PC-9 (cell line): ENCODE results near the gene STK24. TPM values are rescaled to one million over a fixed set of nuclear protein-coding genes. Genes with fewer than 3 reads are reported as not detected.

ENCODE experiments used
- BruUV-seq: library from RNA; stranded (reverse); fragments of 400-500 nt; replicated peaks from 2 replicates; lab custom pipeline; 2021; lab: Mats Ljungman, UMichigan
- CTCF ChIA-PET: fragments of 300-600 bp; sonication (Branson Sonifier 250); formaldehyde crosslinking; loops from one replicate; lab custom pipeline; 2022; ENCODE audit warnings: antibody characterized with exemption; lab: Charles Lee
- POLR2A ChIA-PET: fragments of 300-600 bp; sonication (Branson Sonifier 250); formaldehyde crosslinking; loops from one replicate; lab custom pipeline; 2022; ENCODE audit warnings: antibody characterized with exemption; ENCODE audit not compliant: unreplicated experiment; lab: Charles Lee
- DNase-seq, 2 experiments: peaks; one replicate each; pipeline versions ENCODE4 v3.0.0 to v3.0.0-alpha.2; 2015 to 2022; ENCODE audit warnings: mixed read lengths in 1 of 2
- H2AFZ ChIP-seq: fragments of 200-600 bp; sonication (generic); 2 replicates; pipeline ENCODE4 v1.8.1; 2017; ENCODE audit warnings: antibody characterized with exemption
- H3F3A ChIP-seq: fragments of 200-600 bp; sonication (generic); 2 replicates; pipeline ENCODE4 v1.8.1; 2017; ENCODE audit warnings: antibody characterized with exemption, mild to moderate bottlenecking, low read depth; ENCODE audit not compliant: insufficient read depth
- H3K27ac ChIP-seq: fragments of 200-600 bp; sonication (generic); 2 replicates; pipeline ENCODE4 v1.6.1; 2016; ENCODE audit warnings: mixed run types
- H3K27me3 ChIP-seq: fragments of 200-600 bp; sonication (generic); 2 replicates; pipeline ENCODE4 v1.6.1; 2016; ENCODE audit warnings: low read depth, mixed run types; ENCODE audit not compliant: insufficient read depth
- H3K36me3 ChIP-seq: fragments of 200-600 bp; sonication (generic); 2 replicates; pipeline ENCODE4 v1.6.1; 2016; ENCODE audit warnings: low read depth, mixed run types
- H3K4me1 ChIP-seq: fragments of 200-600 bp; sonication (generic); replicated peaks from 2 replicates; pipeline ENCODE4 v1.6.1; 2016; ENCODE audit warnings: mixed run types; ENCODE audit not compliant: insufficient read depth
- H3K4me2 ChIP-seq: fragments of 200-600 bp; sonication (generic); 2 replicates; pipeline ENCODE4 v1.6.1; 2017; ENCODE audit warnings: mixed run types
- H3K4me3 ChIP-seq: fragments of 200-600 bp; sonication (generic); 2 replicates; pipeline ENCODE4 v1.6.1; 2016; ENCODE audit warnings: mixed run types
- H3K79me2 ChIP-seq: fragments of 200-600 bp; sonication (generic); 2 replicates; pipeline ENCODE4 v1.6.1; 2017; ENCODE audit warnings: low read depth, mixed run types
- H3K9me2 ChIP-seq: fragments of 200-600 bp; sonication (generic); 2 replicates; pipeline ENCODE4 v1.8.1; 2017; ENCODE audit warnings: mild to moderate bottlenecking; ENCODE audit not compliant: insufficient read depth
- H3K9me3 ChIP-seq: fragments of 200-600 bp; sonication (generic); 2 replicates; pipeline ENCODE4 v1.8.1; 2016; ENCODE audit warnings: low read depth; ENCODE audit not compliant: insufficient read depth
- H4K20me1 ChIP-seq: fragments of 200-600 bp; sonication (generic); 2 replicates; pipeline ENCODE4 v1.8.1; 2017; ENCODE audit not compliant: insufficient read depth
- EZH2 ChIP-seq: fragments of 200-600 bp; sonication (generic); IDR thresholded peaks from 2 replicates; pipeline ENCODE4 v1.8.0; 2017; ENCODE audit warnings: antibody characterized with exemption, low read depth
- intact Hi-C: fragments of 100-400 bp; cut with micrococcal nuclease; formaldehyde crosslinking; loops from one replicate; pipeline ENCODE4 v1.10.0; 2022; ENCODE audit not compliant: unreplicated experiment
- total RNA-seq: library from RNA; stranded (reverse); gene quantifications from 2 replicates; pipeline ENCODE4 v1.2.3, GENCODE V29; 2021
- TF ChIP-seq, protein P1 (sequence below): fragments of 200-600 bp; sonication (generic); conservative IDR thresholded peaks from 2 replicates; pipeline ENCODE4 v1.6.1; 2017; ENCODE audit warnings: mixed run types, antibody characterized with exemption, mild to moderate bottlenecking, moderate library complexity

STK24 gene
- total RNA-seq, 1 experiment from 2014 or later: 134 TPM

DNA sequence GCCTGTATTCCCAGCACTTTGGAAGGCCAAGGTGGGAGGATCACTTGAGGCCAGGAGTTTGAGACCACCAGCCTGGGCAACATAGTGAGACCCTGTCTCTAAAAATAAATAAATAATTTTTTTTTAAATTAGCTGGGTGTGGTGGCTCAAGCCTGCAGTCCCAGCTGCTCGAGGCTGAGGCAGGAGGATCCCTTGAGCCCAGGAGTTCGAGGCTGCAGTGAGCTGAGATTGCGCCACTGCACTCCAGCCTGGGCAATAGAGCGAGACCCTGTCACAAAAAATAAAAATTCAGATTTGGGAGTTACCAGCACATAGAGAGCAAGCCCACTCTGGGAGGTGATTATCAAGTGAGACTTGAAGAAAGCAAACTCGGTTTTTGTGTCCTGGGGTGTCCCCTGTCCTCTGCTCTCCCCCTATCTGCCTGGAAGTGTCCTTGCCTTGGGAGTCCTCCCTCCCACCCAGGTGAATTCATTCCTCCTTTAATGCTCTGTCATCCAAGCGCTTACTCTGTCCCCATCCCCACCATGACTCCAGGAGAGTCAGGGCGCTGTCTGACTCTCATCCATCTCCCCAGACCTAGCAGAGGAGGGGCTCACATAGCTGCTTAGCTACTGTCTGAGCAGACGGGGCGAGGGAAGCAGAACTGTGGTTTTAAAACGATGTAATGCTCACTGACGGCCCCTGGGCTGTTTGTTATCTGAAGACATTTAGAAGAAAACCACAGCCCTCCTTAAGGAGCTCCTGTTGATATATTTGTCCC is 146.8 kb downstream of the STK24 start:
- H3K9me3 ChIP-seq: no peaks in the 10 kb centered on the region
- no peak overlapping the region for H3K4me3 ChIP-seq
- no peaks in the 10 kb centered on the region for H3K9me2 ChIP-seq
- peaks cover 5% of the 10 kb centered on the region; the same call in 1 of the 2 replicates for H3F3A ChIP-seq
- H4K20me1 ChIP-seq: no peaks in the 10 kb centered on the region
- ChIA-PET CTCF (interaction anchor here (0.7 kb wide), 1 partner anchor 138 kb away, joined by 4 read pairs; no protein-coding TSS in a partner anchor), POLR2A (interaction anchor here (0.7 kb wide), 1 partner anchor 257 kb away, joined by 3 read pairs; no protein-coding TSS in a partner anchor)
- no peak overlapping the region for H3K4me2 ChIP-seq
- H3K36me3 ChIP-seq: no peaks in the 10 kb centered on the region
- H3K27me3 ChIP-seq: no peaks in the 10 kb centered on the region
- H3K79me2 ChIP-seq: no peaks in the 10 kb centered on the region
- H3K4me1 ChIP-seq: peaks cover 10% of the 10 kb centered on the region
- DNase-seq: no peak
- no peak overlapping the region for H2AFZ ChIP-seq
- TF ChIP-seq EZH2: no peak
- TF ChIP-seq, protein P1, sequence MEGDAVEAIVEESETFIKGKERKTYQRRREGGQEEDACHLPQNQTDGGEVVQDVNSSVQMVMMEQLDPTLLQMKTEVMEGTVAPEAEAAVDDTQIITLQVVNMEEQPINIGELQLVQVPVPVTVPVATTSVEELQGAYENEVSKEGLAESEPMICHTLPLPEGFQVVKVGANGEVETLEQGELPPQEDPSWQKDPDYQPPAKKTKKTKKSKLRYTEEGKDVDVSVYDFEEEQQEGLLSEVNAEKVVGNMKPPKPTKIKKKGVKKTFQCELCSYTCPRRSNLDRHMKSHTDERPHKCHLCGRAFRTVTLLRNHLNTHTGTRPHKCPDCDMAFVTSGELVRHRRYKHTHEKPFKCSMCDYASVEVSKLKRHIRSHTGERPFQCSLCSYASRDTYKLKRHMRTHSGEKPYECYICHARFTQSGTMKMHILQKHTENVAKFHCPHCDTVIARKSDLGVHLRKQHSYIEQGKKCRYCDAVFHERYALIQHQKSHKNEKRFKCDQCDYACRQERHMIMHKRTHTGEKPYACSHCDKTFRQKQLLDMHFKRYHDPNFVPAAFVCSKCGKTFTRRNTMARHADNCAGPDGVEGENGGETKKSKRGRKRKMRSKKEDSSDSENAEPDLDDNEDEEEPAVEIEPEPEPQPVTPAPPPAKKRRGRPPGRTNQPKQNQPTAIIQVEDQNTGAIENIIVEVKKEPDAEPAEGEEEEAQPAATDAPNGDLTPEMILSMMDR: no peak
- no peak overlapping the region for H3K27ac ChIP-seq
- BruUV-seq: no TSS peak
- intact Hi-C loops: loop anchor here (2.0 to 5.0 kb wide), 2 partner anchors 398 to 575 kb away; no protein-coding TSS in a partner anchor

DNA sequence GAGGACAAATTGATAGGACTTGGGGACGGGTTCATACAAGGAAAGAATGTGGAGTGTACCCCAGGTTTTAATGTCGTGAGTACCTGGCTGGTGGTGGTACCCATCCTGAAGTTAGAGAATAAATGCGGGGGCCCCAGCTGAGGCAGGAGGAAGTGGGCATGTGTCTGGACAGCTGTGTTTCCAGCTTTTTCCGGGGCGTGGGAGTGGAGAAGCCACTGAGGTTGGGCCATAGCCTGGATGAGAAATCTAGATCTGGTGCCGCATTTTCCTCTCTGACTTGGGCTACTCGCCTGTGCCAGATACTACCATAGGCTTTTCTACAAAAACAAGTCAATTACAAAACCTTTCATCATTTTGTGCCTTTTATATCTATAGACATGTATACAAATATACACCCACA is 147.4 kb downstream of the STK24 start:
- intact Hi-C loops: no loop called here
- Histone ChIP-seq H3K27ac (no peak overlapping the region), H3K27me3 (no peaks in the 10 kb centered on the region), H3K9me3 (no peaks in the 10 kb centered on the region), H3K79me2 (no peaks in the 10 kb centered on the region), H3K4me3 (no peak overlapping the region), H3K4me1 (peaks cover 10% of the 10 kb centered on the region), H3F3A (0 out of 2 replicates have a peak, but pooled peaks cover 3% of the 10 kb centered on the region), H2AFZ (no peak overlapping the region), H3K4me2 (no peak overlapping the region), H3K36me3 (no peaks in the 10 kb centered on the region), H4K20me1 (no peaks in the 10 kb centered on the region), H3K9me2 (no peaks in the 10 kb centered on the region)
- ChIA-PET POLR2A (no interaction called here), CTCF (no interaction called here)
- TF ChIP-seq, protein P1: no peak
- TF ChIP-seq EZH2: no peak
- no TSS peak for BruUV-seq
- no peak for DNase-seq

DNA sequence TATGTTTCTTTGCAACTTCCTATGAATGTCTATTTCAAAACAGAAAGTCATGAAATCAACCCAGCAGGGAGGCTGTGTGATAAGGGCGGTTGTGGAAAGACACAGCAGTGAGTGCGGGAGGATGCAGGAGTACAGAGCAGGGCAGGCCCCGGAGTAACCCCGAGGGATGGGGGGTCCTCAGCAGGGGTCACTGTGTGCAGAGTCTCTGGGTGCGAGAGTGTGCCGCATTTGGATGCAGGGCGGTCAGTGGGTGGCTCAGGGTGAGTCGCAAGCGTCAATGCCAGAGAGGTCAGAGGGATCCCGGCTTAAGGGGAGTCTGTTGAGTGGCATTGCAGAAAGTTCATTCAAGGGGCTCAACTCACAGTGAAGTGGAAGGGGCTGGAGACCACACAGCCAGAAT is 147.8 kb downstream of the STK24 start:
- no peak for DNase-seq
- H3K4me2 ChIP-seq: no peak overlapping the region
- H2AFZ ChIP-seq: no peak overlapping the region
- no peaks in the 10 kb centered on the region for H3K9me2 ChIP-seq
- no peaks in the 10 kb centered on the region for H3K9me3 ChIP-seq
- no peaks in the 10 kb centered on the region for H3K27me3 ChIP-seq
- H3K36me3 ChIP-seq: no peaks in the 10 kb centered on the region
- H3K79me2 ChIP-seq: no peaks in the 10 kb centered on the region
- H3F3A ChIP-seq: 0 out of 2 replicates have a peak, but pooled peaks cover 3% of the 10 kb centered on the region
- intact Hi-C loops: no loop called here
- H3K4me1 ChIP-seq: peaks cover 10% of the 10 kb centered on the region
- H3K27ac ChIP-seq: no peak overlapping the region
- POLR2A ChIA-PET: no interaction called here
- TF ChIP-seq, protein P1: no peak
- TF ChIP-seq EZH2: no peak
- H4K20me1 ChIP-seq: no peaks in the 10 kb centered on the region
- H3K4me3 ChIP-seq: no peak overlapping the region
- CTCF ChIA-PET: no interaction called here
- BruUV-seq: no TSS peak
